Measurements from ENCODE around the gene SHC3.
A peak's percentile ranks its signal among the peaks of the same experiment; 100 is the strongest.

Gene SHC3

DNA sequence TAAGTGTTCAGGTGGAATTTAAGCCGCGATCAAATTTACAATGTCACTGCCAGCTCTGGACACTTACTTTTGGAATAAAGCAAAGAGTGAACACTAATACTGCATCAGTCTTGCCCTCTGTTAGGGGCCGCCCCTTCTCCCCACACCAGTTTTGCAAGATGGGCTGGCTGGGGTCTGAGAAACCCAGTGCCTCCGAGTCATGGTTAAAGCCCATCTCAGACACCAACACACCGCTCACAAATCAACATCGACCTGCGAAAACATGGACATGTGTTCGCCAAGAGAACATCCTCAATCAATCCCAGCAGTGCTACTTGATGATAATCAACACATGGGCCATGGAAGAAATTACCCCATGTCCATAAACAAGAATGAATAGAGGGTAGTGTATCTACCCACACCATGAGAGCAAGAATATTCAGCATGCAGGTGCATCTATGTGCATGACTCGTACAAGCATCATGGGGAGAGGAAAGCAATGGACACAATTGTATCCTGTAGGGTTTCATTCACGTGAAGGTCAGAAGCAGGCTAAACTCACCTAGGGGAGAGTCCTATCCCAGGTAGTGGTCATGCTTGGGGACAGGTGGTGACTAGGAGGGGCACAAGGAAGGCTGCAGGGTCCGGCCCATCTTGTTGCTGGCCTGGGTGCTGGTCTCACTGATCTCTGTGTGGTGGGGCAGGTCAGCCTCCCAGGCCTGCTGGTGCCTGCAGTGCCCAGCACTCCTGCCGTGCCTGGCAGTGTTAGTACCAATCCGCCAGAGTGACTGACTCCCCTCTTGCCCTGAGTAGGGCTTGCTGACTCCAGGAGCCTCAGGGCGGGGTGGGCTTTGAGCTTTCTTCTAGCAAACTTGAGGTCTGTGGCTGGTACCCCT lies 182.3 kb downstream of the SHC3 start:
- no peak for DNase-seq

DNA sequence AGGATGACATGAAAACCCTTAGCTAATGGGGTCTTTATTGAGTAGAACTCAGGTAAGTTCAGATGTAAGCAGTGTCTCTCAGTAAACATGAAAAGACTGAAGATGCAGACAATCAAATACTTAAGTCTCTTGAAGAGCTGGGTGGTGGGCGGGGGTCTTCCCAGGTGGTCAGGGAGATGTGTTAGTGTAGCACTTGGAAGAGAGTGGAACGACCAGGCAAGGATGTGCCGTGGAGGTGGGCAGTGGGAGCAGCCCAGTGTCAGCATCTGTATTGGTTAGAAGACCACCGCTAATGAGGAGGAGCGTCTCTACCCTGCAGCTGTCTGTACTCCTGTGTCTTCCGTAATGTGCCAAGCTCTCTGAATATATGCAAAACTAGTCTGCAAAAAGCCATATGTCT lies 183.0 kb downstream of the SHC3 start:
- no peak for DNase-seq

DNA sequence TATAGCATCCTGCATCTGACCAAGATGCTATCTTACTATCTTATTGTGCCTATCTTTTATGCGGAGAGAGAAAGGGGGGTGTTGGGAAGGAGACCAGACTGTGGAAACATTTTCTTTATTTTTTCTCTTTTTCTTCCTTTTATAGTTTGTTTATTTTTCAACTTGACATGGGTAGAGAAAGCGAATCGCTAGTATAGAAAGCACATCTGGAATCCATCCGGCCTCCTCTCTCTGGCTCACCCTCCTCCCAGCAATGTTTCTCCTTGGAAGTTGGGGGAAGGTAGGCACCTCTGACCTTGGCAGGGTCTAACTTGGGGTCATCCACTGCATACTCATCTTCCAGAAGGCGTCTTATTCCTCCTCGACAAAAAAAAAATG lies 183.4 kb downstream of the SHC3 start:
- DNase-seq, result no peak

GRCh38 chr9:88994469-88995199 lies 184.0 kb downstream of the SHC3 start:
- no peak for DNase-seq

- no peak for DNase-seq
Measured at GRCh38 chr9:88993871-88994460, 184.7 kb downstream of the SHC3 start.

- DNase-seq, result no peak
Measured at GRCh38 chr9:88993327-88993726, 185.3 kb downstream of the SHC3 start.

DNA sequence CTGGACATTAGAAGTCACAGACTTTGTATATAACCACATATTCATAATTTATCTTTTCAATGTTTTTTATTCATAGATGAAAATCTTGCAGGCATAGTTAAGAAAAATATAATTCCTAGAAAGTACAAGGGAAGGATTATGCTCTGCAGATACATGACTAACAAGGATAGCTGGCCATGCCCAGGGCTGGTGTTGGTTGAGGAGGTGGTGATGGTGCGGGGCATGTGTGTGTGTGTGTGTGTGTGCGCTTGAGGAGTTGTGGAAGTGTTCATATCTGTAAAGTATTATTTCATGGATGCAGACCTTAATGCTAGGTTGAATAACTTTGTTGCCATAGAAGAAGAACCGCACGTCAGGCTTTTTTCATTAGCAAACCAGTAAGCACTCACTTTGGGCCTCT lies 186.1 kb downstream of the SHC3 start:
- no peak for DNase-seq

- peak; percentile 40 for DNase-seq
Measured at GRCh38 chr9:88991066-88992034, 187.3 kb downstream of the SHC3 start, which contains the start of gene S1PR3. Gene S1PR3 (plus strand): TSS chr9:88991468. CDS start chr9:89001201, 9,733 bp downstream.

DNA sequence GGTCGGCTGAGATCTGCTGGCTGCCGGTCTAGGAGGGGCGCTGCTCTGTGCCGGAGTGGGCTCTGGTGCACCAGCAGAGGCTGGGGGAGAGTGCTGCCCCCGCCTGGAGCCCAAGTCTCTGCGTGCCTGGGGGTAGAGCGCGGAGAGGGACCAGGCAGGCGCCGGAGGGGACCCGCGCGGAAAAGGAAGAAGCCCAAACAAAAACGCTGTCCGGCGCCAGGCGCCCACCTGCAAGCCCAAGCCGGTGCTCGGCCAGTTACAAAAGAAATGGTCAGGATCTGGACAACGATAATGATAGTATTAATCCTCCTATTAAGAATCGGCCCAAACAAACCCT lies 187.9 kb downstream of the SHC3 start:
- no peak for DNase-seq

DNA sequence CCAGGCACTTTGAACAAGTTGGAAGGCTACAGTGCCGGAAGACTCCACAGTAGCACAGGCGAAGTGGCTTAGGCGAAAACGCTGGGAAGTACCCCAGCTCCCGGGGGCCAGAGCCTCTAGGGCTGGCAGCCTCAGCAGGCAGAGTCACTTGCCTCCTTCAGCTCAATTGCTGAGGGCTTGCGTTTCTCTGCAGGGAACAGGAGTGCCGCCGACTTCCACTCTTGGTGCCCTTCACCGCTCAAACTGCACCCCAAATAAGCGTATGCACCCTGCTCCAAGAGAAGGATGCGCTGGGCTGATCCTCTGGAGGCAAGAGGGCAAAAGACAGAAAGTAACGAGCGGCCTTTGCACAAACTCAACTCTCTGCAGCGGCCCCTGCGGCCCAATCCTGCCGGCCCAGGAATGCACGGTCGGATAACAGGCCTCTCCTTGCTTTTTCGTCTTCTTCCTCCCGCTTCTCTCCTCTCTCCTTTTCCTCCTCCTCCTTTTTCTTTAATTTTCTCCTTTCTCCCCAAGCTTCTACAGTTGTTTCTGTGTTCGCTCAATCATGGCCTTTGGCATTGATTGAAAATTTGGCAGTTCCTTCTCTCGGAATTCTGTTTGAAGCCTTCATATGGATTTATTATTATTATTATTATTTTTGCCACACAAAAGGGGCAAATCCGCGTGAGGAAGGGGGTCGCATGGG lies 188.4 kb downstream of the SHC3 start:
- DNase-seq, result no peak

- peak; percentile 80 for DNase-seq
Measured at GRCh38 chr9:88988796-88989641, 189.6 kb downstream of the SHC3 start.

DNA sequence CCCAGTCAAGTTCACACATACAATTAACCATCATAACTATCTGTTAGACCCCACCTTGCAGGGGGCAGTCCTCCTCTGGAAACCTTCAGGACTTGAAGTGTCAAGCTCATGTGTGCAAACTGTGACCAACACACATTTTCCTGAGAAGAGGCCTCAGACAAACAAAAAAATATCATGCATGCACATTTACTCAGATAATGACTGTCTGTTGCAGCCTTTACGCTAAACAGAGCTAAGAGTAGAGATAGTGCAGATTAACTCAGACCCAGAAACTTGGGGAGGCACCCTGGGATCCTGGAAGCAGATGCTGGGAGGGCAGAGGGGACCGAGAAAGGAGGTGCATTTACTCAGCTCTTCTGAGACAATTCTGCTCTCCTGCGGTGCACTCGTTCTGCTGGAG lies 191.0 kb downstream of the SHC3 start:
- no peak for DNase-seq

GRCh38 chr9:88986776-88987175 lies 191.8 kb downstream of the SHC3 start:
- DNase-seq, result no peak

GRCh38 chr9:88985616-88986015 lies 193.0 kb downstream of the SHC3 start:
- DNase-seq, result no peak

DNA sequence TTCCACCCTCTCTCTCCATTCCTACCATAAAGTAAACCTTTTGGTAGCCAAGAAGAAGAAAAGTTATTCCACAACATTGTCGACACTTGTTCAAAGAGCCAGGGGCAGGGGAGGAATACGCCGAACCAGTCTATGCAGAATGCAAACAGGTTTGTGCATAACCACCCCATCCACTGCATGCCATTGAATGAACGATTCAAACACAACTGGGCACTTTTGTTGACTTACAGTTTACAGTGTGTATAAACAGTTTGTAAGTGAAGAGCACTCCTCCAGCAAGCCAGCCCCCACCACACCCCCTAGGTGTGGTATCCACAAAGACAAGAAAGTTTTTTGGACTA lies 194.1 kb downstream of the SHC3 start:
- DNase-seq, result no peak

- DNase-seq, result no peak
Measured at GRCh38 chr9:88983865-88984542, 194.6 kb downstream of the SHC3 start.

GRCh38 chr9:88980740-88981203 lies 197.8 kb downstream of the SHC3 start:
- no peak for DNase-seq

DNA sequence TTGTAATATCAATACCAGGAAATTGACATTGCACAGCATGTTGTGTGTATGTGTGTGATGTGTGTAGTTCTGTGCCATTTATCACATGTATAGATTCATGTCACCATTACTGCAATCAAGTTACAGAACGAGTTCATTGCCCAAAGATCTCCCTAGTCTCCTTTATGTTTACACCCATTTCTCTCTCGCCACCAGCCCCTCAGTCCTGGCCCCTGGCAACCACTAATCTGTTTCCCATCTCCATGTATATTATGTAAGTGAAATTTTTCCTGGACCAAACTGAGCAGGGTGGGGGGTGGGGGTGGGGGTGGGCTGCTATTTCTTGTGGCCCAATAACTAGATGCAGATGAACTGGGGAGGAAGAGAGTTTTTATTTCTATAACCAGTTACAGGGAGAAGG lies 198.8 kb downstream of the SHC3 start:
- no peak for DNase-seq

DNA sequence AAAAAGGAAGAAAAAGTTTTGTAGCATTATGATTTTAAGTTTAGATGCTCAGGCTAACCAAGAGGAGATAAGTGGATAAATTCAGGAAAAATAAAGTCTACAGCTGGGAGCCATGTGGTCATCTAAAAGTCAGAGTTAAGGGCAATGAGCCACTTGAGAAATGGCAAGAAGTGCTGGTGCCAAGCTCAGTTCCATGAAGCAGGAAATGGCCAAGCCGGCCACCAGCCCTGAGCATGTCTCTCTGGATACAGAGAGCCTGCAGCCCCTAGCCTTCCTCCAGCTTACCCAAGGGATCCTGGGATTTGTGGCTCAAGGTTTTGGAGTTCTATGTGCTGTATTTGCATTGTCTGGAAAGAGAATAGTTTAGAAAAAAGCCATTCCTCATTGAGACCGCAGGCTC lies 199.6 kb downstream of the SHC3 start:
- no peak for DNase-seq

DNA sequence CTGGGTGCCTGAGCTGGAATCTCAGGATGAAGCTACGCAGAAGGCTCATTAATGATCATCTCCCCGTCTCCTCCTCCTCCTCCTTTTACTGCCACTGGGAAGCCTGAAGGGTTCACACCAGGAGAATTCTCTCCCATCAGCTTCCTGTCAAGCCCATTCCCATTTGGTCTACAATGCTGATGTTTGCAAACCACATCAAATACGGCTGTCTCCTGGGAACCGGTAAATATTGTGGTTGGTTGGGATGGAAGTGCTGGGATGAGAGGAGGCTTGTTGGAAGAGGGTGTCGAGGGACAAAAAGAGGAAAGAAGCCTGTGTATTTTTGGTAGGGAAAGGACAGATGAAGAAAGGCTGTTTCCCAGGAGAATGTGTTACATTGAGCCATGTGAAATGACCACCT lies 200.6 kb downstream of the SHC3 start:
- DNase-seq, result no peak

- no peak for DNase-seq
Measured at GRCh38 chr9:88976890-88977257, 201.7 kb downstream of the SHC3 start.
